SK-N-MC (cell line): ENCODE results near the gene PTPRM.

Experiments
- EZH2 ChIP-seq: fragments of 200-600 bp; sonication (generic); IDR thresholded peaks from one replicate; pipeline ENCODE4 v1.6.1; 2017; ENCODE audit warnings: antibody characterized with exemption
- POLR2AphosphoS5 ChIP-seq: IDR thresholded peaks from 2 replicates; pipeline ENCODE4 v1.6.1; 2012; ENCODE audit warnings: mild to moderate bottlenecking, low read depth, low read length, borderline replicate concordance

DNA sequence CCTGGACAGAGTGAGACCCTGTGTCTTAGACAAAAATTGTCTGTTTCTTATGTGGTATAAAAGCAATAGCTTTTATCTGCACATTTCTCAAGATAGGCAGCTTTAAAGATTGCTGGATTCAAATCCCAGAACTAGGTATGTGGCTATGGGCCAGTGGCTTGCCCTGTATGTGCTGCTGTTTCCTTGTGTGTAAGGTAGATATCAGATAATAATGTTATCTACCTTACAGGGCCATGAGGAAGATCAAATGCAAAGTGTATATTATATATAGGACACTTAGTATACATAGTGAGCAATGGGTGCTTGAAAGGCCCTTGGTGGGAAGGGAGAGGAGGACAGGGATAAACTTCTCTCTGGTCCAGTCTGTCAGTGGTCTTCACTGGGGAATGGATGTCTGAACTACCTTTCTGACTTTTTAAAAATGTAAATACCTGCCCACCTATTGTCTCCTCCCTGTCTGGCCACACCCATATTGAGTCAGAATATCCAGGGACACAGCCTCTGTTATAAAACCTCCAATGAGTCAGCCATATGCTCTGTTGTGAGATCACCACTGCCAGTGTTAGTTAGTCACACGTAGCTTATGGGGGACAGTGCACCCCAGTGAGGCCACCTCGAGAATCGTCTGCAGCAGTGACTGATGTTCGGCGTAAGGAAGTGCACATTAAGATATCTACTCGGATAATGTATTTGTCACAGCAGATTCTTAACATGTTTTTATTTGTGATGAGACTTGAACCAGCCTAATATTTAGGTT, 383.4 kb downstream of the PTPRM start:
- TF ChIP-seq POLR2AphosphoS5 (no peak), EZH2 (no peak)
